Psoas muscle (tissue), 8 donors: ENCODE results near the gene ZNF618. TPM values are rescaled to one million over a fixed set of nuclear protein-coding genes. Genes with fewer than 3 reads are reported as not detected.

Source experiments
- ATAC-seq, 4 donors: fragments of 200-7000 bp; cut with Tn5 transposase; one replicate each; pipeline ENCODE4 v1.9.1; 2020; ENCODE audit warnings: moderate library complexity in 3 of 4, mild to moderate bottlenecking in 2 of 4
- DNase-seq, 2 donors: peaks; one replicate each; pipeline ENCODE4 v3.0.0-alpha.2; 2020
- H3K27ac ChIP-seq: fragments of 200-600 bp; one replicate; pipeline ENCODE4 v1.8.0; 2022
- H3K27me3 ChIP-seq, 3 donors: fragments of 200-600 bp in 1 of 3; one replicate each; pipeline versions ENCODE4 v1.6.1 to v1.8.0; 2013 to 2022; ENCODE audit warnings: low read length in 2 of 3, mild to moderate bottlenecking in 2 of 3, moderate library complexity in 1 of 3; ENCODE audit not compliant: insufficient read depth in 3 of 3
- H3K36me3 ChIP-seq, 2 donors: fragments of 200-600 bp in 1 of 2; one replicate each; pipeline versions ENCODE4 v1.6.1 to v1.8.0; 2013 to 2022; ENCODE audit warnings: low read depth in 1 of 2, mild to moderate bottlenecking in 1 of 2, moderate library complexity in 1 of 2; ENCODE audit not compliant: insufficient read depth in 1 of 2
- H3K4me1 ChIP-seq: fragments of 200-600 bp; one replicate; pipeline ENCODE4 v1.8.0; 2022
- H3K4me3 ChIP-seq: fragments of 200-600 bp; one replicate; pipeline ENCODE4 v1.8.0; 2022; ENCODE audit warnings: mild to moderate bottlenecking
- H3K9me3 ChIP-seq: fragments of 200-600 bp; one replicate; pipeline ENCODE4 v1.8.0; 2022
- CTCF ChIP-seq: fragments of 200-600 bp; IDR thresholded peaks from one replicate; pipeline ENCODE4 v1.8.0; 2022; ENCODE audit warnings: antibody characterized with exemption
- WGBS, 3 donors: extraction: QIAGEN DNeasy Blood & Tissue Kit; methylation state at CpG; one replicate each; pipeline versions ENCODE4 v1.1.6 to v1.1.7; 2013; 5-methylcytosine and 5-hydroxymethylcytosine counted together
- intact Hi-C, 2 donors: fragments of 100-400 bp; cut with DNase I; formaldehyde crosslinking; loops; one replicate each; pipeline versions ENCODE4 v1.11.0 to v1.14.2; 2022
- polyA plus RNA-seq, 3 donors: library from polyadenylated mRNA; stranded (reverse); fragments of 200-250 nt; gene quantifications; one replicate each; pipeline ENCODE4 v1.2.3, GENCODE V29; 2013
- total RNA-seq, 4 donors: library from RNA; stranded (reverse); fragmentation: NEBNext Ultra II Directional in 2 of 4; extraction: Animal tissue kit (Norgen Biotek cat#: 25700) in 2 of 4; gene quantifications; one replicate each; pipeline versions ENCODE4 v1.2.1 to v1.2.4, GENCODE V29; 2021 to 2023
- donor health status: healthy with polysubstance abuse.
- donor health status: DM: no; HTN: no; CAD: no; lungs with moderate emphysema.
- donor health status: Bipolar disorder and iron deficiency.
- donor health status: healthy.
- donor health status: DM: yes; HTN: yes; CAD: no.
- donor health status: DM: no; HTN: no; CAD: no.
- donor health status: DM: no; HTN: no; CAD: no.
- donor health status: DM: yes; HTN: yes; CAD: no.

Gene ZNF618
- total and polyA plus RNA-seq, 7 donors, result 0.31 to 2.7 (median 1.2) TPM

GRCh38 chr9:113952676-113953075 lies 76.6 kb downstream of the ZNF618 start:
- Histone ChIP-seq H3K4me3 (no peak overlapping the region), H3K4me1 (peaks cover 6% of the 10 kb centered on the region), H3K36me3 (no peaks in the 10 kb centered on the region), H3K27me3 (no peaks in the 10 kb centered on the region), H3K9me3 (no peaks in the 10 kb centered on the region), H3K27ac (no peak overlapping the region)
- ATAC-seq (no peak), DNase-seq (no peak)
- intact Hi-C loops, result no loop called here
- no peak for TF ChIP-seq CTCF

GRCh38 chr9:113953531-113953930 lies 77.4 kb downstream of the ZNF618 start:
- Histone ChIP-seq H3K4me3 (no peak overlapping the region), H3K27ac (no peak overlapping the region), H3K27me3 (no peaks in the 10 kb centered on the region), H3K4me1 (peaks cover 6% of the 10 kb centered on the region), H3K36me3 (no peaks in the 10 kb centered on the region), H3K9me3 (no peaks in the 10 kb centered on the region)
- ATAC-seq (no peak), DNase-seq (no peak)
- intact Hi-C loops, result no loop called here
- WGBS, 3 donors, result 67 to 96% (median 93%) methylated on average over 2 of the region's 2 CpGs
- no peak for TF ChIP-seq CTCF

- peak in 1 of 4 donors; percentile 10 for ATAC-seq
- peak overlapping the region; percentile 42 for H3K27ac ChIP-seq
- no peaks in the 10 kb centered on the region for H3K27me3 ChIP-seq
- no peak for TF ChIP-seq CTCF
- no peak for DNase-seq
- no peaks in the 10 kb centered on the region for H3K9me3 ChIP-seq
- intact Hi-C loops, result no loop called here
- H3K4me1 ChIP-seq, result peaks cover 6% of the 10 kb centered on the region
- no peaks in the 10 kb centered on the region for H3K36me3 ChIP-seq
- no peak overlapping the region for H3K4me3 ChIP-seq
These were observed 78.5 kb downstream of the ZNF618 start for GRCh38 chr9:113954591-113954990.

GRCh38 chr9:113955076-113955752 lies 79.1 kb downstream of the ZNF618 start:
- Histone ChIP-seq H3K27ac (peak overlapping the region; percentile 42), H3K4me3 (no peak overlapping the region), H3K4me1 (peaks cover 6% of the 10 kb centered on the region), H3K27me3 (no peaks in the 10 kb centered on the region), H3K9me3 (no peaks in the 10 kb centered on the region), H3K36me3 (no peaks in the 10 kb centered on the region)
- WGBS, 3 donors, result 72 to 75% (median 73%) methylated on average over 2 of the region's 2 CpGs
- intact Hi-C loops, result no loop called here
- TF ChIP-seq CTCF, result no peak
- no peak for DNase-seq
- peak in 3 of 4 donors; percentile 34 to 61 (median 54) for ATAC-seq

- no peaks in the 10 kb centered on the region for H3K9me3 ChIP-seq
- DNase-seq (no peak), ATAC-seq (no peak)
- TF ChIP-seq CTCF, result no peak
- intact Hi-C loops, result no loop called here
- no peak overlapping the region for H3K4me3 ChIP-seq
- no peaks in the 10 kb centered on the region for H3K36me3 ChIP-seq
- no peak overlapping the region for H3K27ac ChIP-seq
- no peaks in the 10 kb centered on the region for H3K27me3 ChIP-seq
- 93 to 95% (median 95%) methylated on average over 5 of the region's 5 CpGs for WGBS, 3 donors
- peaks cover 6% of the 10 kb centered on the region for H3K4me1 ChIP-seq
These were observed 80.8 kb downstream of the ZNF618 start for GRCh38 chr9:113956901-113957300.
